ENCODE measurements around the gene OR2L2.

OR2L2 gene, protein sequence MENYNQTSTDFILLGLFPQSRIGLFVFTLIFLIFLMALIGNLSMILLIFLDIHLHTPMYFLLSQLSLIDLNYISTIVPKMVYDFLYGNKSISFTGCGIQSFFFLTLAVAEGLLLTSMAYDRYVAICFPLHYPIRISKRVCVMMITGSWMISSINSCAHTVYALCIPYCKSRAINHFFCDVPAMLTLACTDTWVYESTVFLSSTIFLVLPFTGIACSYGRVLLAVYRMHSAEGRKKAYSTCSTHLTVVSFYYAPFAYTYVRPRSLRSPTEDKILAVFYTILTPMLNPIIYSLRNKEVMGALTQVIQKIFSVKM

DNA sequence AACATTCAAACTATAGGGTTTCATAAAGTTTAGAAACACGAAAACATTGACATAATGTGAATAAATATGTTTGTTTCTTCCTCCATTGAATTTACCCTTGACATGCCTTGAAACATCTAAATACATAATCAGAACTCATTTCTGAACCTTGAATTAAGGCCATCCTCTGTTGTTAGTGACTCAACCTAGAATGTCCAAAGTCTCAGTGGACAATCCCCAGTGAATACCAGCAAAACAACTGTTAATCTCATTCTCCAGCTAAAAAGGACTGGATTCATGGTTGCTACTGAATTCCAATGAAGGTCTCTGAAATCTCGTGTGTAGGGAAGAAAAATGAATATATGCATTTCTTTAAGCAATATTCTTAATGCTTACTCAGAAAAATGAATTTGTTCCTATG, at the start of gene OR2L2:
TSS of gene OR2L2 (plus strand) at position 301 of the 400 bp plus-strand sequence. CDS start 8,198 bp downstream, outside the sequence.
- TF ChIP-seq, protein P1, sequence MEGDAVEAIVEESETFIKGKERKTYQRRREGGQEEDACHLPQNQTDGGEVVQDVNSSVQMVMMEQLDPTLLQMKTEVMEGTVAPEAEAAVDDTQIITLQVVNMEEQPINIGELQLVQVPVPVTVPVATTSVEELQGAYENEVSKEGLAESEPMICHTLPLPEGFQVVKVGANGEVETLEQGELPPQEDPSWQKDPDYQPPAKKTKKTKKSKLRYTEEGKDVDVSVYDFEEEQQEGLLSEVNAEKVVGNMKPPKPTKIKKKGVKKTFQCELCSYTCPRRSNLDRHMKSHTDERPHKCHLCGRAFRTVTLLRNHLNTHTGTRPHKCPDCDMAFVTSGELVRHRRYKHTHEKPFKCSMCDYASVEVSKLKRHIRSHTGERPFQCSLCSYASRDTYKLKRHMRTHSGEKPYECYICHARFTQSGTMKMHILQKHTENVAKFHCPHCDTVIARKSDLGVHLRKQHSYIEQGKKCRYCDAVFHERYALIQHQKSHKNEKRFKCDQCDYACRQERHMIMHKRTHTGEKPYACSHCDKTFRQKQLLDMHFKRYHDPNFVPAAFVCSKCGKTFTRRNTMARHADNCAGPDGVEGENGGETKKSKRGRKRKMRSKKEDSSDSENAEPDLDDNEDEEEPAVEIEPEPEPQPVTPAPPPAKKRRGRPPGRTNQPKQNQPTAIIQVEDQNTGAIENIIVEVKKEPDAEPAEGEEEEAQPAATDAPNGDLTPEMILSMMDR (IDR thresholded peaks at IDR 0.05) = no peak

DNA sequence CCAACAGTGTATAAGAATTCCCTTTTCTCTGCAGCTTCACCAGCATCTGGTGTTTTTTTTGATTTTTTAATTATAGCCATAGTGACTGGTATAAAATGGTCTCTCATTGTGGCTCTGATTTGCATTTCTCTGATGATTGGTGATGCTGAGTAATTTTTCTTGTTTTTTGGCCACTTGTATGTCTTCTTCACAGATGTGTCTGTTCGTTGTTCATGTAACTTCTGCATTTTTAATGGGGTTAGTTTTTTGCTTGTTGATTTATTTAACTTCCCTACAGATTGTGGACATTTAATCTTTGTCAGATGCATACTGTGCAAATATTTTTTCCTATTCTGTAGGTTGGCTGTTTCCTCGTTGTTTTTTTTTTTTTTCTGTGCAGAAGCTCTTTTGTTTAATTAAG, 36.9 kb upstream of the OR2L2 start:
- TF ChIP-seq, protein P1 (IDR thresholded peaks at IDR 0.05) = no peak

DNA sequence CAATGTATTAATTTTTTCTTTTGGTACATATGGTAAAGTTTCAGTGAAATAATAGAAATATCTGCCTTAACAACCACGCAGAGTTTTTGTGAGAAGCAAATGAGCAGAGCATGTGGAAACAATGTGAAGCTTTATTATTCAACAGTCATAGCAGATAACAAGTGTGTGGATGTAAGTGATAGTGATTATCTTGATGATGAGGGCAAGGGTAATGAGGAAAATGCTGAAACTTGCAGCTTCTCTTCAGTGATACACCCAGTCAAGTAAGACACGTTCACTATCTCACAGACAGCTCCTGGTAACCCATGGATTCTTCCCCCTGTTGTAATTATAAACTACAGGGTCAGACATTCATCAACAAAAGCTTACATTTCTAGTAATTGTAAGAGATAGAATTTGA, 31.1 kb upstream of the OR2L2 start:
- TF ChIP-seq, protein P1 (IDR thresholded peaks at IDR 0.05) = no peak

DNA sequence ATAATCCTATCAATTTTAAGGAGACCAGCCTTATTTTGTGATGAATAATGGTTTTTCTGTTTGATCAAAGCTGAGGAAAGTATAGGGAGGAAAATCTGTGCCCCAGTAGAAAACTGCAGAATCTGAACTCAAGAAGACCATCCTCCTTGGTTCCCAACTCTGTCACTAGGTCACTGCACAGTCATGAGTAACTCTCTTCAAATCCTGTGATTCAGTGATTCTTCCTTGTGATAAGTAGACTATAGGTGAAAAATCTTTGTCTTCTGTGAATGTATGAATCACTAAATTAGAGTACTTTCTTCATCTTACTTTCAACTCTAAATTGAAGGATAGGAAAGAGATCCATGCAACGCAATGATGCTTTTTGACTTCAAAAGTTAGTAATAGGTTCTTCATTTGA, 29.7 kb upstream of the OR2L2 start:
- TF ChIP-seq, protein P1 (IDR thresholded peaks at IDR 0.05) = no peak

DNA sequence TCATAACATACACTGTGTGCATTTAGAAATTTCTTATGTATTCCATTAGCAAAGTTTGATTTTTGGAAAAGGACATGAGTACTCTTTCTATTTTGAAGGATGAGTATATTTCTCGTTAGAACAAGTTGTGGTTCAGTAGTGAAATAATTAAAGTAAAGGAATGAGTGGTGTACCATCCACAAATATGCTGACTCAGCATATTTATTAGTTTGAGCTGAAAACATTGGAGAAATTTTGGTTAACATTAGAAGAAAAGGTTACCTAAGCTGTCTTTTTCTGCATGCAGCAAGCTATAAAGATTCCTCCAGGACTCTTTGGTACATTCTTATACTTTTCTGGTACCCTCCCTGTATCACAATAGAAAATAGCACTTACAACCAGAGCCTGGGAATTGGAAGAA, 22.1 kb upstream of the OR2L2 start:
- TF ChIP-seq, protein P1 (IDR thresholded peaks at IDR 0.05) = no peak

DNA sequence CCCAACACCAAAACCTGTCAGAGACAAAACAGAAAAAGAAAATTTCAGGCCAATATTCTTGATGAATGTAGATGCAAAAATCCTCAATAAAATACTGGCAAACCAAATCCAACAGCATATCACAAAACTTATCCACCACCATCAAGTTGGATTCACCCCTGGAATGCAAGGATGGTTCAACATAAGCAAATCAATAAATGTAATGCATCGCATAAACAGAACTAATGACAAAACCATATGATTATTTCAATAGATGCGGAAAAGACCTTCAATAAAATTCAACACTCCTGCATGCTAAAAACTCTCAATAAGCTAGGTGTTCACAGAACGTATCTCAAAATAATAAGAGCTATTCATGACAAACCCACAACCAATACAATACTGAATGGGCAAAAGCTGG, 20.2 kb upstream of the OR2L2 start:
- TF ChIP-seq, protein P1 (IDR thresholded peaks at IDR 0.05) = no peak

DNA sequence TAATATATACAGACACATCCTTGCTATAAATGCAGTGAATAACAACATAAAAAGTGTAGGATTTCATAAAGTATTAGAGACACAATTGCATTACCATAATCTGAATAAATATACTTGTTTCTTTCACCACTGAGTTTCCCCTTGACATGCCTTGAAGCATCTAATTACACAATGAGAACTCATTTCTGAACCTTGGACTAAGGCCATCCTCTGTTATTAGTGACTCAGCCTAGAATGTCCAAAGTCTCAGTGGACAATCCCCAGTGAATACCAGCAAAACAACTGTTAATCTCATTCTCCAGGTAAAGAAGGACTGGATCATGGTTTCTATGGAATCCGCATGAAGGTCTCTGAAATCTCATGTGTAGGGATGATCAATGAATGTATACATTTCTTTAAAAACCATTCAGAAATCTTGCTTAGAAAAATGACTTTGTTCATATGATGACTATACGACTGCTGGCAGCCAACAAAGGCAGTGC, 16.6 kb upstream of the OR2L2 start, which contains the start of gene OR2L5:
TSS of gene OR2L5 (plus strand) at position 432 of the 482 bp plus-strand sequence. CDS start 8,288 bp downstream, outside the sequence.
- TF ChIP-seq, protein P1 (IDR thresholded peaks at IDR 0.05) = no peak
